Activated T-helper 2 cell treated with anti-CD3 and anti-CD28 coated beads, Interferon-gamma antibody, Interleukin-2, Interleukin-4, amounts not matched to agents 10 μg/mL and 5 μg/mL and 100 μg/mL, durations not matched to agents 14 hours and 24 hours and 36 hours (primary cell): ENCODE results near the gene DOK7. TPM values are rescaled to one million over a fixed set of nuclear protein-coding genes. Genes with fewer than 3 reads are reported as not detected.

ENCODE experiments used
- DNase-seq: peaks from one replicate; pipeline ENCODE4 v3.0.0; 2021; ENCODE audit warnings: low spot score
- H3K27ac Mint-ChIP-seq: one replicate; pipeline ENCODE4 v1.8.0; 2021; ENCODE audit warnings: mixed read lengths
- H3K27me3 Mint-ChIP-seq: one replicate; pipeline ENCODE4 v1.8.0; 2021; ENCODE audit warnings: low read depth, mixed read lengths
- H3K36me3 Mint-ChIP-seq: one replicate; pipeline ENCODE4 v1.8.0; 2021; ENCODE audit warnings: low read depth, mixed read lengths
- H3K4me1 Mint-ChIP-seq: one replicate; pipeline ENCODE4 v1.8.0; 2021; ENCODE audit warnings: low read depth, mixed read lengths
- H3K4me3 Mint-ChIP-seq: one replicate; pipeline ENCODE4 v1.8.0; 2021; ENCODE audit warnings: low read depth, mild to moderate bottlenecking, moderate library complexity, mixed read lengths
- H3K9me3 Mint-ChIP-seq: one replicate; pipeline ENCODE4 v1.8.0; 2021; ENCODE audit warnings: mixed read lengths
- intact Hi-C: fragments of 100-400 bp; cut with micrococcal nuclease; formaldehyde crosslinking; loops from one replicate; pipeline ENCODE4 v1.15.1; 2023
- total RNA-seq: library from RNA; stranded (reverse); gene quantifications from 2 replicates; pipeline ENCODE4 v1.2.3, GENCODE V29; 2022

Gene DOK7
- total RNA-seq, 1 donor from 2014 or later: not detected

DNA sequence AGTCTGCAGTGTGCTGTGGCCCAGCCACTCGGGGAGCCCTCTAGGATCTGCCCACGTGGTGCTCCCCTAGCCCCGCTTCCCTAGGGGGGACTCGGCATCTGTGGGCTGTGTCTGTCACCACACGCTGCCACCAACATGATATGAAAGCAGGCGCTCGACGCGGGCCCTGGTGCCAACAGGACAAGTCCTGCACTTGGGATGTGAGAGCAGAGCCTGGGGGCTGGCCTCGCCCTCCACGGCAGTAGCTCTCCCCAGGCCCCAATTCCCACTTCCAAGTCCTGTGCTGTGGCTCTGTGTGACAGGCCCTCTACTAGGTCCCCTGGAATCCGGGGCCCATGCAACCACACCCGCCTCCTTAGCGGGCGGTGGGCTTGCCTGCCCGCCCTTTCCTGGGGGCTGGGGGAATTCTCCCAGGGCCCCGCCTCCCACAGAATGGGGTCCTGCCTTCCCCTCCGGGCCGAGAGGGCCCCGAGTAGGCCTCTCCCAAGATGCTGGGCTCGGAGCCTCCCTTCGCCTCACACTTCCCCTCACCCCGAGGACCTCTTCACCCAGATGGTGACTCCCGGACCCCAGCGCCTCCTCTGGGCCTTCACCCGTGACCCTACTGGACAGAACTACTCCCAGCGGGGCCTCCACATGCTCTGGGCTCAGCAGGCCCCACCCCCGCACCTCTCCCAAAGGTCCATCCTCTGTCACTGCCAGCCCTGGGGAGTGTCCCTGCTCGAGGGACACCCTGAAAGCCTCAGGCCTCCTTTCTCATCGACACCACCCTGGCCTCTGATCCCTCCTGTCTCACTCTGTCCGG is 57.9 kb downstream of the DOK7 start:
- H3K4me1 Mint-ChIP-seq: no peaks in the 10 kb centered on the region
- DNase-seq: no peak
- H3K36me3 Mint-ChIP-seq: peaks cover 34% of the 10 kb centered on the region
- no peaks in the 10 kb centered on the region for H3K27me3 Mint-ChIP-seq
- H3K9me3 Mint-ChIP-seq: no peaks in the 10 kb centered on the region
- no peak overlapping the region for H3K27ac Mint-ChIP-seq
- H3K4me3 Mint-ChIP-seq: no peak overlapping the region
- intact Hi-C loops: no loop called here

DNA sequence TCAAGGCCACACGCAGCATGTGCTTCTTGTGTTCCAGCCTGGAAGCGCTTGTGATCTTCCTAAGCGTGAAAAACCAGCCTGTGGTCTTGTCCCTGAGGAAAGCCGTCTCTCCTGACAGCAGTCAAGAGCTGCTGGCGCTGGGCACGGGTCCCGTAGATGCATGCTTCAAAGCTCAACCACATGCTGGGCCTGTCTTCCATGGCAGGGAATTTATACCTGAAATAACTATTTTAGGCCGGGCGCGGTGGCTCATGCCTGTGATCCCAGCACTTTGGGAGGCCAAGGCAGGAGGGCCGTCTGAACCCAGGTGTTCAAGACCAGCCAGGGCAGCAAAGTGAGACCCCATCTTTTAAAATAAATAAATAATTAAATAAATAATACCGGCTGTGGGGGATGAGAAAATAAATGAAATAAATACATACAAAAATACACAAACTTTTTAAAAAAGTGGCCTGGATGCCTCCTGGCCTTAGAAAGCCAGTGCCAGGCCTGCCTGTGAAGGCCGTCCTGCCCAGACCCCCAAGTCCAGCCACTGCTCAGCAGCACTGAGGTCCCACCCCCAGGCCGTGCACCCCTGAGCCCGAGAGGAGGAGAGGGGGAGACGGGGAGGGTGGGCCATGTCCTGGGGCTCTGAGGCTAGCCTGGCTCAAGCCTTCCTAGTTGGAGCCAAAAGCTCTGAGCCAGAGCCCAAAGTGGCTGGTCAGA is 58.7 kb downstream of the DOK7 start:
- intact Hi-C loops: no loop called here
- DNase-seq: no peak
- no peaks in the 10 kb centered on the region for H3K27me3 Mint-ChIP-seq
- peaks cover 34% of the 10 kb centered on the region for H3K36me3 Mint-ChIP-seq
- no peaks in the 10 kb centered on the region for H3K9me3 Mint-ChIP-seq
- no peak overlapping the region for H3K4me3 Mint-ChIP-seq
- H3K4me1 Mint-ChIP-seq: no peaks in the 10 kb centered on the region
- no peak overlapping the region for H3K27ac Mint-ChIP-seq

DNA sequence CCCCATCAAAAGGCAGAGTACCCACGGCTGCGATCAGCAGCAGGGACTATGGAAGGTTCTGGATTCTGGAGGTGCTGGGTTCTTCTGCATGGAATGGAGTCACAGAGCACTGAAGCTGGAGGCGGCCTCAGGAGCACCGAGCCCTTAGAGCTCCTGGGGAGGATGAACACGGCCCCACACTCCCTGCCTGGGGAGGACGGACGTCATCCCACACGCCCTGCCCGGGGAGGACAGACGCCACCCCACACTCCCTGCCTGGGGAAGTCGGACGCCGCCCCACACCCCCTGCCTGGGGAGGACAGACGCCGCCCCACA is 59.2 kb downstream of the DOK7 start:
- DNase-seq: no peak
- H3K4me3 Mint-ChIP-seq: no peak overlapping the region
- intact Hi-C loops: no loop called here
- peaks cover 31% of the 10 kb centered on the region for H3K36me3 Mint-ChIP-seq
- no peaks in the 10 kb centered on the region for H3K27me3 Mint-ChIP-seq
- no peaks in the 10 kb centered on the region for H3K4me1 Mint-ChIP-seq
- H3K9me3 Mint-ChIP-seq: no peaks in the 10 kb centered on the region
- no peak overlapping the region for H3K27ac Mint-ChIP-seq

DNA sequence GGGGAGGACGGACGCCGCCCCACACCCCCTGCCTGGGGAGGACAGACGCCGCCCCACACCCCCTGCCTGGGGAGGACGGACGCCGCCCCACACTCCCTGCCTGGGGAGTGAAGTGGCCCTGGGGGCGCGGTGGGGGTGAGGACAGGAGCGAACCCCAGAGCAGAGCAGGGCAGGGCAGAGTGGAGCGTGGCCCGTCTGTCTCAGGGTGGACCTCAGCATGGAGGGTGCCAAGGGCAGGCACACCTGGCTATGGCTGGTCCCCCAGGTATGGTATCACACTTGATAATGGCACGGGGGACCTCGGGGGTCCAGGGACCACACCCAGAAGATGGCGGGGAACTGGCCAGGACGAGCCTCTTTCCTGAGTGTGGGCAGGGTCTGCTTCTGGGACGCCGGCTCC is 59.5 kb downstream of the DOK7 start:
- Mint-ChIP-seq H3K27me3 (no peaks in the 10 kb centered on the region), H3K27ac (no peak overlapping the region), H3K4me1 (no peaks in the 10 kb centered on the region), H3K36me3 (peaks cover 28% of the 10 kb centered on the region), H3K4me3 (no peak overlapping the region), H3K9me3 (no peaks in the 10 kb centered on the region)
- intact Hi-C loops: no loop called here
- no peak for DNase-seq

DNA sequence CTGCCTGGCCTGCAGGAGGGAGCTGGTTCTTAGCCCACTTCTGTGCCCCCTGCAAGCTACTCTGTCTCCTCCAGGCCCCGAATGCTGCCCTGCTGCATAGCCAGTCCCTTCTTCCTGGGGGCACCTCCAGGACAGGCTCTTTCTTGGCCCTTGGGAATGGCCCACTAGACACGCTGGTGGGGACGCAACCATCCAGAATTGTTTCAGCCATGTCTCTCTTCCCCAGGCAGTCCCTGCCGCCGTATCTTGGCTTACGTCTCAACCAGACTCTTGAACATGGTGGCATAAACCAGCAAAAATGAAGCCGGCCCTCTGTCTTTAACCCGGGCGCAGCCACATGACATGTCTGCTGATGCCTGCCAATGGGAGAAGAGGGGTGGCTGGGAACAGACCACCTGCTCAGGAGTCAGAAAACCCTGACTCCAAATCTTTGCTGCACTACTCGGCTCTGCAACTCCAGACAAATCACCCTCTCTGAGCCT is 60.1 kb downstream of the DOK7 start:
- Mint-ChIP-seq H3K4me1 (no peaks in the 10 kb centered on the region), H3K27ac (no peak overlapping the region), H3K27me3 (no peaks in the 10 kb centered on the region), H3K9me3 (no peaks in the 10 kb centered on the region), H3K36me3 (peaks cover 27% of the 10 kb centered on the region), H3K4me3 (no peak overlapping the region)
- DNase-seq: no peak
- intact Hi-C loops: no loop called here

DNA sequence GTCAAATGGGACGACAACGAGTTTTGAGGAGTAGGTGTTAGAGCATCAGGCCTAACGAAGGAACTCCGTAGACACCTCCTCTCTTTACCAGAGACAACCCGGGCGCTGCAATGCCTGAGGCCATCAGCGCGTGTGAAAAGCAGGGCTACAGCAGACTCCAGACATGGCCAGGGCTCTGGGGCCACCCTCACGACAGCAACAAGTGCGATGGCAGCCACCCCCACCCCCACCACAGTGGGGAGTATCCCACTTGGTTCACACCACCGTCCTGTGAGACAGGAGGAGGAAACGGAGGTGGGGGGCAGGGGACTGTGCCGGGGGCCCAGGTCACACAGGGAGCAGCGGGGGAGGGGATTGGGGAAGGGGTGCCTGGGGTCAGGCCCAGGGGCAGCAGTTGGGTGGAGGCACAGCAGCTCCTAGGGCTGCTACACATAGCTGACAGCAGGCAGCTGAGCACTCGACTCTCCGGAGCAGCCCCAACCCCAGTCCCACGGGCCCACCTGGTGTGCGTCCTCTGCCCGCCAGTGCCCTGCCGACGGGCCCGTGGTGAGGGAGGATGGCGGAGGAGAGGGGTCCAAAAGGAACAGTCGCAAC is 60.6 kb downstream of the DOK7 start:
- no peaks in the 10 kb centered on the region for H3K27me3 Mint-ChIP-seq
- no peaks in the 10 kb centered on the region for H3K9me3 Mint-ChIP-seq
- no peak for DNase-seq
- H3K4me1 Mint-ChIP-seq: no peaks in the 10 kb centered on the region
- H3K4me3 Mint-ChIP-seq: no peak overlapping the region
- H3K27ac Mint-ChIP-seq: no peak overlapping the region
- intact Hi-C loops: no loop called here
- H3K36me3 Mint-ChIP-seq: peaks cover 27% of the 10 kb centered on the region

DNA sequence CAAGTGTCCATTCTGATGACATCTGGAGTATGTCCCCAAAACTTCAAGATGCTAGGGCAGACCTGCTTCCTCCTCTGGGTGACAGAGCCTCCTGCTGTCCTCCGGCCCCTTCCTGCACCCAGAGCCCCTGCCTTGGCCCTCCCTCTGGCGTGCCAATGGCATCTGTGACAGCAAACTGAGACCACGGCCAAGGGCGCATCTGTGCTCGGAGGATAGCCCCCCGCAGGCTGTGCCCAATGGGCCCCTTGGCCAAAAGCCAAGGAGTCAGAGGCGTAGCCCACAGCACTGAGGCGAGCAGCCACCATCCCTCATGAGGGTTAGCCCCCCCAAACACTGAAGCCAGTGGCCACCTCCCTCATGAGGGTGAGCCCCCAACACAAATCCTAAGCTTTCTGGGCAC is 61.2 kb downstream of the DOK7 start:
- intact Hi-C loops: no loop called here
- DNase-seq: no peak
- H3K36me3 Mint-ChIP-seq: peaks cover 22% of the 10 kb centered on the region
- H3K4me3 Mint-ChIP-seq: no peak overlapping the region
- no peaks in the 10 kb centered on the region for H3K4me1 Mint-ChIP-seq
- no peaks in the 10 kb centered on the region for H3K9me3 Mint-ChIP-seq
- H3K27me3 Mint-ChIP-seq: no peaks in the 10 kb centered on the region
- H3K27ac Mint-ChIP-seq: no peak overlapping the region

DNA sequence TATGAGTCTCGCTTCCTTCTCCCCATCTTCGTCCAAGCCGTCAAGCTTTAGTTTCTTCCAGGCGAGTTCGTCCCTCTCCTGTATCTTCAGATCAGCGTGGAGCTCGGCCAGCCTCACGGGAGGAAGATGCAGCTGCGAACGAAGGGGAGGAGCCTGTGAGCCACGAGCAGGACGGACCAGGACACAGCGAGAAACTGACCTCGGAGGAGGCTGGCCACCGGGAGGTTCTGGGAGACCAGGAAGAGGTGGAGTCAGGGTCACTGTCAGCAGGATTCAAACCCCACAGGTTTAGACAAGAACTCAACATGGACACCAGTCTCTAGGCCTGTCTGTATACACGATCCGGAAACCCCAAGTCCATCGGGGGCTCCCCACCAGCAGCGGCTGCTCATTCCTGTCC is 61.8 kb downstream of the DOK7 start:
- no peaks in the 10 kb centered on the region for H3K9me3 Mint-ChIP-seq
- DNase-seq: no peak
- peaks cover 19% of the 10 kb centered on the region for H3K36me3 Mint-ChIP-seq
- peaks cover under 1% of the 10 kb centered on the region for H3K4me1 Mint-ChIP-seq
- H3K27ac Mint-ChIP-seq: no peak overlapping the region
- no peaks in the 10 kb centered on the region for H3K27me3 Mint-ChIP-seq
- H3K4me3 Mint-ChIP-seq: no peak overlapping the region
- intact Hi-C loops: no loop called here

DNA sequence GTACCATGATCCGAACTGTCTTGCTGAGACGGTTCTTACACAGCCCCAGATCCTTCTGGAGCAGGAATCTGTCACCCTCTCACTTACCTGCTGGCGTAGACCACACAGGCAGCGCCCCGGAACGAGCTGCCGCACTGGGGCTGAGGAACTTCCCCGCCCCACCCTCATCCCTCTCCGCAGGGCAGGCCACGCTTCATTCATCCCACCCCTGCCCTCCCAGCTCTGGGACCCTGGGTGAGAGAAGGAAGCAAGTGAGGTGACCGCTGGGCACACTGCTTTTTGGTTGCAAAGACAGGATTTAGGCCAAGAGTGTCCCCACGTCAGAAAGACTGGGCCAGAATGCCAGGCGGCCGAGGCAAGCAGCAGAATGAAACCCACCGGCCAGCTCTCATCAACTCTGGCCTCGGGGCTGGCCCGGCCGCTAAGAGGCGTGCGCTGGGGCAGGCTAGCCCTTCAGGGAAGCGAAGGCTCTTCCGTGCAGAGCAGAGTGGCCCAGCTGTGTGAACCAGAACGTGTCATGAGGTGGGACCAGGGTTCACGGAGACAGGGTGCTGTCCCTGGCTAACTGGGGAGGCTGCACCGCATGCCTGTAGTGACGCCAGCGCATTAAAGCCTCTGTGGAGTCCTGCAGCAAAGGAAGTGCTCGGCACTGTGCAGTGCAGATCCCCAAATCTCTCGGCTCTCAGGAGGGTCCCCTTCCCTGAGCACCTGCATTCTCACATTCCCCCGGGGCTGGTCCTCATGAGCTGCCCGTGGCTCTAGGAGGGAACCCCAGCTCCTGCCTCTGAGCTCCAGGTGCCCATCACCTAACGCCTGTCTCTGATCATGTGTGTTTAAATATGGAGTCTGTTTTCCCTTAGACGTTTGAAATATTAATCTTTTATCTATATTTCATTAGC is 62.7 kb downstream of the DOK7 start:
- no peaks in the 10 kb centered on the region for H3K9me3 Mint-ChIP-seq
- no peak for DNase-seq
- intact Hi-C loops: no loop called here
- no peaks in the 10 kb centered on the region for H3K27me3 Mint-ChIP-seq
- no peak overlapping the region for H3K27ac Mint-ChIP-seq
- H3K36me3 Mint-ChIP-seq: peaks cover 26% of the 10 kb centered on the region
- peaks cover 3% of the 10 kb centered on the region for H3K4me1 Mint-ChIP-seq
- no peak overlapping the region for H3K4me3 Mint-ChIP-seq

DNA sequence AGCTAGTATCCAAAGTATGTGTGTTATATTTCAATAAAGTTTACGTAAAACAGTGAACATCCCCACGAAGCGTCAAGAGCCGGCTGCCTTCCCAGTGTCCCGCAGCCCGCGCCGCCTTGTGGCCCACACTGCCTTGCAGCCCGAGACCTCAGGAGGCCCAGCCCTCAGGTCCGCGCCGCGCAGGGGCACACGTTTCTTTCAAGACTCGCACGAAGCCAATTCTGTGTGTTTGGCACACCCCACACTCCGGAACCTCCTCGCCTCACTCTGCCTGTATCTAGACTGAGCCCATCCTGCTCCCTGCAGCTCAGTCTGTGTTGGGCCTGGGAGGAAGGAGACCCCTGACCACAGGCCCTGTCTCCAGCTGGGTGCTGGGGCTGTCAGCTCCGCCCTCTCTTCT is 63.4 kb downstream of the DOK7 start:
- Mint-ChIP-seq H3K27me3 (no peaks in the 10 kb centered on the region), H3K4me1 (peaks cover 9% of the 10 kb centered on the region), H3K36me3 (peaks cover 22% of the 10 kb centered on the region), H3K27ac (no peak overlapping the region), H3K9me3 (no peaks in the 10 kb centered on the region), H3K4me3 (no peak overlapping the region)
- no peak for DNase-seq
- intact Hi-C loops: no loop called here

DNA sequence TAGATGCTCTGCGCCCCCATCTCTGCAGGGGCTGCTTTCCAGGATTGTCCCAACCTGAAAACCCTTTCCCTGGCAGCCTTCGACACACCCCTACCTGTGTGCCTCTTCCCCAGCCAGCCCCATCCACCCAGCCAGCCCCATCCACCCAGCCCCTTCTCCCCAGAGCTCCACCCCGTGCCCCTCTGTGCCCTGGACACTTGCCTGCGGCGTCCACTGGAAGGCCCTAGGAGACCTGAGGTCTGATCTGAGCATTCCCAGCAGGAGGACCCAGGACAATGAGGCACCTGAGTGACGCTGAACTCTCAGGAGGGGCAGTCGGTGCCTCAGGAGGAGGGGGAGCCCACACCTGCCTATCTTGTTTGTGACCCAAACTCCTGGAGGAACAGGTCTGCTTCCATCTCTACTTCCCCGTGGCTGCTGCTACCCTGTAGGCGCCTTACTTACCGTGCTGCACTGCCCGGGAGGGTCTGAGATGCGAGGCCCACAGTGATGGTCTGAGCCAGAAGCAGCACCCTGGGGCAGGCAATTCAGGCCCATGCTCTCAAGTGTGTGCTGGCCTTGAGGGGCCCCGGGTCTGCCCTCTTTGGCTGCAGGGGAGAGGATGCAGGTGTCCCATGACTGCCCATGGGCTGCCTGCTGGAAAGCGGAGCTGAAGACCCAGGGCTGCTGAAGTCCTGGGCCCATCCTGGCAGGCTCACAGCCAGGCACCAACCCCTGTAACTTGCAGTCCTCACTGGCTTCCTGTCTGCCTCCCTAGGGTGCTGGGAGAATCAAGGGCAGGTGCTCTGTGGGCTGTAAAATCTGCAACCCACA is 64.2 kb downstream of the DOK7 start:
- H3K9me3 Mint-ChIP-seq: no peaks in the 10 kb centered on the region
- intact Hi-C loops: no loop called here
- H3K36me3 Mint-ChIP-seq: peaks cover 22% of the 10 kb centered on the region
- H3K4me3 Mint-ChIP-seq: no peak overlapping the region
- no peak overlapping the region for H3K27ac Mint-ChIP-seq
- no peak for DNase-seq
- no peaks in the 10 kb centered on the region for H3K27me3 Mint-ChIP-seq
- H3K4me1 Mint-ChIP-seq: peaks cover 13% of the 10 kb centered on the region
